ENCODE measurements around the gene GPC6.

DNA sequence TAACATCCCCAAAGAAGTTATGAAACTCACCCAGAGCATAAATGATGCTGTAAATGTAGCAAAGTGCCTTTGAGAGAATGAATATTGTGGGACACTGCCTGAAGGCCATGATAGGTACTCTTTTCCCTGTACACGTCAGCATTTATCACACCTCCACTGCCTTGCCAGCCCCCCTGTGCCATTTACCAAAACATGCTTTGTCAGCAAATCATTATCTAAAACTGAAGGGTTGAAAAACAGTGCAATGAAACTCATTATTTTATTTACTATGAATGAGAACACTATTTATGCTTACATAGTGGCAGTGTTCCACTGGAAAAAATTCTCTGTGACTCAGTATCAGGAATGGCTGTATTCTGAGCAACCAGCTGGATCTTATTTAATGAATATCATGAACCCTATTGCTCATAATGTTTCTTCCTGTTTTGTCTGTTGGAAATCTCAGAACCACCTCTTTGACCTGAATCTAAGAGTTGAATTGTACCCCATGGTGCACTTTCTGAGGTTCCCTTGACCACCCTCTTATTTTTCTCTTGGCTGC is 688.7 kb downstream of the GPC6 start:
- TF ChIP-seq CTCF (IDR thresholded peaks at IDR 0.05; ENCODE audit: insufficient read depth, low read depth, low read length) (no peak), EZH2 (IDR thresholded peaks at IDR 0.05; ENCODE audit: insufficient read depth, low read length) (no peak)

Measured in astrocyte (in vitro differentiated cells and primary cell).